CD4-positive, alpha-beta T cell treated with Interleukin-4 for 1 hour (primary cell): Measurements from ENCODE around the gene ZNHIT6.
"Not testable (repeated sequence)": the region's sequence is repeated elsewhere in the genome, so short reads cannot be mapped to it uniquely, and the experiment has no call there.

Source experiments
- DNase-seq, 2 donors: peaks; one replicate each; pipeline ENCODE4 v3.0.0-alpha.2; 2020 to 2022

Gene ZNHIT6

DNA sequence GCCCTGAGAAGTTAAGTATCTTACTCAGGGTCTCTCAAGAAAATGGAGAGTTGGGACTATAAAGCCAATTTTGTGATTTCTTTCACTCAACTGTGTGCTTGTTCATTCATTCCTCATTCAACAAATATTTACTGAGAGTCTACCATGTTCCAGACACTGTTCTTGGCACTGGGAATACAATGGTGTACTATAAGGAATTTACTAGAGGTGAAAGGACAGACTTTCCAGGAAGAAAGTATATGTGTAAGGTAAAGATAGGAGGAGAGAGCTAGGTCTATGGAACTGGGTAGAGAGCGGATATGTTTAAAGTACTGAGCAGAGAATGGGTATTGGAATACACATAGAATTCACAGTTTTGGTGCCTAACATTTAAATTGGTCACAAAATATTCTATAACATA lies 42.3 kb downstream of the ZNHIT6 start:
- no peak for DNase-seq

- no peak for DNase-seq
Measured at GRCh38 chr1:85663382-85663781, 44.9 kb downstream of the ZNHIT6 start.

DNA sequence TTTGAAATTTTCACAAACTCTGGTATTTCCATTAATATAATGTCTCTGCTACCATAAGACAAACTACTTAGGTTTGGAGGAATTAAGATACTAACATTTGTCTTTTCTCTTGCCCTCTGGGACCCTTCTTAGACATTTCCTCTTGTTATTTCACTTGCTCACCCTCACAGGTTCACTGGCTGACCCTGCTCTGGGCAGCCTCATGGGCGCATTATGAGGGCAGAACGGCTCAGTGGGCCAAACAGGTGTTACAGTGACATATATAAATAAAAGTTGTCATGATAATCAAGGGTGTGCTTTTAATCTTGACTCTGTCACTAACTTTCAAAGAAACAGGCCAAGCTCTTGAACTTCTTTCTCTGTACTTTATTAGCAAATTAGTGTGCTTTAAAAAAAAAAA lies 46.5 kb downstream of the ZNHIT6 start:
- no peak for DNase-seq

GRCh38 chr1:85660541-85660940 lies 47.7 kb downstream of the ZNHIT6 start:
- no peak for DNase-seq

- no peak for DNase-seq
Measured at GRCh38 chr1:85659174-85659573, 49.1 kb downstream of the ZNHIT6 start.

DNA sequence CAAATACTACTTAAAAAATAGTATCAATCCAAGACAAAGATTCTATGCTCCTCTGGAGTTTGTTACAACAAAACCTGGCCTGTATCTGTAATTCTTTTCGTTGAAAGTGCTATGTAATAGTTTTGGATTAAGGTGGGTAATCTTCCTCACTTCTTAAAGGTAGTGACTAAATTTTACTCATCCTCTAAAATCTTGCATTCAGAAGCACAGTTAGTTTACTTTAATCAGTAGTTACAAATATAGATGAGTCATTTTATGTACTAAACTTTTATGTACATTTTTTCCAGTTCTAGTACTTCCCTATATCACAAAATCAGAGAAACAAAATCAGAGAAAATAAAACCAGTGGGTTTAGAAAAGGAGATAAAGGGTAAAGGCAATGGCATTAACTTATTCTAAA lies 51.3 kb downstream of the ZNHIT6 start:
- DNase-seq, result no peak

- DNase-seq, result no peak
Measured at GRCh38 chr1:85656256-85656655, 52.0 kb downstream of the ZNHIT6 start.

- no peak for DNase-seq
Measured at GRCh38 chr1:85655315-85655714, 52.9 kb downstream of the ZNHIT6 start.

DNA sequence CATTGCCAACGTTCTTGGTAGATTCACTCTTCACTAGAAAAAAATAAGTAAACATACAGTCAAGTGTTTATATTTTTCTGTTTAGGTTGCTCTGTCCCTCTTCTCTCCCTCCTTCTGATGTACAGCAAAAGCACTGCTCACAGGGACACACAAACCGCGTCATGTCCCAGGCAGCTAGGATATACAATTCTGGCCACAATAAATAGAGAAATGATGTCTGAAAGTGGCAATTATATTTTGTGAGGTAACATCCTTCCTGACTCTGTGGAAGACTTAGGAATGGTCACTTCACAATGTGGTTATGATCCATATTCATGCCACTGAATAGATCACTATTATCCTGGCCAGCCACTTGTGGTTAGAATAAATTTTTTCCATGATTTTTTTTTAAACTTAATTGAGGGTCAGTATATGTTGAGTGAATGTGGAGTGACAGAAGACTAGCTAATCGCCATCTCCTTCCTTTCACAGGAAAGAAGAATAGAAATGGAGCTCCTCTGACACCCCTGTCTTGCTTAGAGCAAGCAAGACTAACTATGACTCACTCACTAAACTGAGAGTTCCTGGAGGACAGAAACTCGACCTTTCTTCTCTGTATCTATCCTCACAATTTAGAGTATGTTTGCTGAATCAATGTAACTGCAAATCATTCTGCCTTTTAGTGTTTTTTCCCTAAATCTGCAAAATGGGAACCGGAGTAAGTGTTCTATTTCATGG lies 54.0 kb downstream of the ZNHIT6 start:
- no peak for DNase-seq

DNA sequence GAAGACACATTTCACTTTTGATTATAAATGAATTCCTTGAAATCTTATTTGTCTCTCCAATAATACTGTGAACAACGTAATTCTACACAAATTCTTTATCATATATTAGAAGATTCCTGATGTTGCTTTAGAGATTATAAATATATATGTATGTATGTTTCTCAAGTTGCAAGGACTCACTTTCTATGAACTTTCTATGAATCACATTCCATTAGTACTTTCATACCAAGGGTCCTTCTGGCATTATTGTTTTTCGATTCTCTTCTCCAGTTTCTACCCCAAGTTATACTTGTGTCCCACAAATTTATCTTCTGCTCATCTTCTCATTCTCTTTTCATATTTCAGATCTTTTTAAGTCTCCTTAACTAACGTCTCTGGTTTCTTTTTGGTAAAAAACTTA lies 55.9 kb downstream of the ZNHIT6 start:
- no peak for DNase-seq

GRCh38 chr1:85650645-85651044 lies 57.6 kb downstream of the ZNHIT6 start:
- no peak for DNase-seq

DNA sequence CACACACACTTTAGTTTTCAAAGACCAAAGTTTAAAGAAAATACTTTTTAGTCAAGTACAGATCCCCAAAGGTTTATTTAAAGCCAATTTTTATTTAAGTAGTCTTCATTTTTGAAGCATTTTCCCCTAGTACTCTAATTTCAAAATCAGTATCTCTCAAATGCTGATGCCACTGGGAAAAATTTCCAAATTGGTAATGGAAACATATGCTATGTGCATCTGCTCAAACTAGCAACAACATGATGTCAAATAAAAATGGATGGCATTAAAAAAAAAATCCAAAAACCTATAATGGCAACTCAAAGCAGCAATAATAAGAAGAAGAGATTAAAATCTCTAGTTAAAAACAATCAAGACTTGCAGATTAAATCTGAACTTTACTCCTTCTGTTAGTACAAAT lies 58.6 kb downstream of the ZNHIT6 start:
- DNase-seq, result no peak

GRCh38 chr1:85641598-85642556 lies 66.4 kb downstream of the ZNHIT6 start:
- not testable (repeated sequence) for DNase-seq

- not testable (repeated sequence) for DNase-seq
Measured at GRCh38 chr1:85639920-85640319, 68.3 kb downstream of the ZNHIT6 start.

DNA sequence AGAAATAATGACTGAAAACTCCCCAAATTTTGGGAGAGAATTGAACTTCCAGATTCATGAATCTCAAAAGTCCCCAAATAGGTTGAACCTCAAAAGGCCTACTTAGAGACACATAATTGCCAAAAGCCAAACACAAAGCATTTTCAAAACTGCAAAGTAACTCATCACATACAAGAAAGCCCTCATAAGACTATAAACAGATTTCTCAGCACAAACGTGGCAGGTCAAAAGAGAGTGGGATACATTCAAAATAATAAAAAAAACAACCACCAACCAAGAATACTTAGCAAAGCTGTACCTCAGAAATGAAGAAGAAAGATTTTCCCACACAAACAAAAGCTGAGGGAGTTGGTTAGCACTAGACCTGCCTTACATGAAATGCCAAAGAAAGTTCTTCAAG lies 69.8 kb downstream of the ZNHIT6 start:
- DNase-seq, result no peak

DNA sequence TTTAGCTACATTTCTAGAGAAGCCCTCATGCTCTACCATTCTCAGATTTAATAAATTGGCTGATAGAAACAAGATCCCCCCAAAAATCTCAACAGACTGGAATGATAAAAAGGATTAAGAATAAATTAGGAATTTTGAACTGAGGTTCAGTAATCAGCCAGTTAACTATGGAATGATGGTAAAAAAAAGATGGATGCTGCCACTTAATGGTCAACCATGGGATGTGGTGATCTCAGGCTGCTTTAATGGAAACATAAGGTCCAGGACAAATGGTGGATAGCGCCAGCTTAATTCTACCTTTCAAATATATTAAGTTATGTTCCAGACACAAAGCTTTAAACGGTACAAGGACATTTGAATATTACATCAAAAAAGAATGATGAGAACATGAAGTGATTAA lies 77.7 kb downstream of the ZNHIT6 start:
- no peak for DNase-seq

DNA sequence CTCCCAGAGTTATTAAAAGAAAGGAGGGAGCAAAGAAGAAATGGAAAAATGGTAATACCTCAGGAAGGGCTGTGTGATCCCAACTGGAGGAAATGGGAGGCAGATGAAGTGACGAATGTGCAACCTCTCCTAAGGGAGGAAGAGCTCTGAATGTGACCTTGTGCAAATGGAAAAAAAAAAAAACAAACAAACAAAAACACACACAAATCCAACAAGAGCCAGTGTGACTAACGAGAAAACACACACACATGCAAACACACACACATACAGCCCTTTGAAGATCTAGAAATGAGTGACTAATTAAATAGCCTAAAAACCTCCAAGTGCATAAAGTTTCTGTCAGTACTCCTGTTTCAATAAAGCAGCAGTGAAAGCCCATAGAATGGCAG lies 78.7 kb downstream of the ZNHIT6 start:
- DNase-seq, result no peak

DNA sequence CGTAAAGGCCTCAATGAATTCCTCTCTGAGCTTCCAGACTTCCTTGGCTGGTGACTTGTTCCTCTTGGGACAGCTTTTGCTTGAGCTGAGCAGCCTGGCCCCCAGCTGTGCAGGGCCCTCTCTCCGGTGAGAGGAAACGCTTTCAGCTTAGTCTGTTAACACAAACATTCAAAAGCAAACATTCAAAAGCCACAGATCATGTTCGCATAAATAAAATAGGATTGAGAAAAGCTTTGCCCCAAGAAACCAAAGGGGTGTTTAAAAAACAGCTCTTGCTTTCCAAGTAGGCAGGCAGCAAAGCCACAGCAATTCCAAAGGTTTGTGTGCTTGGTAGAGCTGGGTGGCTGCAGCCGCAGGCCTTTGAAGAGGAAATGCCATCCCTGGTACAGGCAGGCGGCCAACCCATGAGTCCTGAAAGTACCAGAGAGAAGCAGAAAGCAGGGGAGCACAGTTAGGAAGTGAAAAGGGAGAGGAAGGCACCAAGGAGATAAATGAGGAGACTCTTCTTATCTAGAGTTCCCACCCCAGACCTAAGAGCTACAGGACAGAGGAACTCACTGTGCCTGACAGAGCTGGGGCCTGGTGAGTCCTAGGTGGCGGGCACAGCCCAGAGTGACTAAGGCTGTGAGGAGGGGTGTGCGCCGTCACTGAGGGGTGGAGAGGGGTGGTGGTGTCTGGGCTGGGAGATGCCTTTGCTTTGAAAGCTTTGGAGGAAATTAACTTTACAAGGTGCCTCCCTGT lies 79.3 kb downstream of the ZNHIT6 start:
- DNase-seq, result no peak

- DNase-seq, result no peak
Measured at GRCh38 chr1:85626818-85627217, 81.4 kb downstream of the ZNHIT6 start.

GRCh38 chr1:85624361-85624760 lies 83.9 kb downstream of the ZNHIT6 start:
- DNase-seq, result no peak

DNA sequence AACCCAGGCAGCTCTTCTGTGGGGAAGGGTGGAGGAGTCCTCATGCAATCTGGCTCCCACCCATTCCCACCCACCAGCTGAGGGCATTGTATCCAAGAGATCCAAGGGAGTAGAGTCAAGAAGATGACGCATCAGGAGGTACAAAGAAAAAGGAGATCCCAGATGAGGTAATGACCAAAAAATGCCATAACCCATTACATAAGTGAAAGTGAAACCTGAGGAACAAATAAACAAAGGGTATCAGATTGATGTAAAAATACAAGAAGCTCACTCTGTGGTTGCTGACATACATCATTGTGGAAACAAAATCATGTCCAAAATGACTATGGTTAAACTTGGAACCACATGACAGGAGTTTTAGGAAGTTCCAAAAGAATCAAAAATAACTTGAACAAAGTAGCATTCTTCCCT lies 85.2 kb downstream of the ZNHIT6 start:
- no peak for DNase-seq

GRCh38 chr1:85621430-85621829 lies 86.8 kb downstream of the ZNHIT6 start:
- DNase-seq, result no peak

GRCh38 chr1:85617633-85618100 lies 90.6 kb downstream of the ZNHIT6 start:
- DNase-seq, result no peak
